ENCODE measurements around the gene ATP13A5.

- TF ChIP-seq EZH2 (IDR thresholded peaks at IDR 0.05; ENCODE audit: insufficient read depth, low read length) (no peak), CTCF (IDR thresholded peaks at IDR 0.05; ENCODE audit: insufficient read depth, low read depth, low read length) (no peak)
Observed at GRCh38 chr3:193396451-193397244, 18.1 kb upstream of the ATP13A5 start.

Measured in astrocyte (in vitro differentiated cells and primary cell).